ENCODE measurements around the gene C21orf91. TPM values are rescaled to one million over a fixed set of nuclear protein-coding genes. Genes with fewer than 3 reads are reported as not detected.

Gene C21orf91
- total and polyA plus RNA-seq, 2 experiments from 2014 or later = 10.9 to 20.0 TPM

DNA sequence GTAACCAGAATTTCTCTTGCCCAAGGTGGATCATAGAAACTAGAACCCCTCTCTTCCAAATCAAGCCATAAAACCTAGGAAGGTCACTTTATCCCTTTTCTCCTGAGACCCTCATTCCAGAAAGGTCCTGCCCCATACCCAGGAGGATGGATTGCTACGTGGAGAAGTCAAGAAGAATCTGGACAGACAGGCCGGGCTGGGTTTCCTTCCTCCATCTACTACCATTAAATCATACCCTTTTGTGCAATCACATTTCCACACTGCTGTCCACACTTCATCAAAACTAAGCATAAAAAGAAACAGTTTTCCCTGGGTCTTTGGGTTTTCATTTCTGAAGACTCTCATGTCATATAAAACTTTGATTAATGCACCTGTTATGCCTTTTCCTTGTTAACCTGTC lies 65.4 kb downstream of the C21orf91 start:
- Mint-ChIP-seq H3K9me3 (peaks cover 31% of the 10 kb centered on the region), H3K4me1 (no peaks in the 10 kb centered on the region), H3K27ac (no peak overlapping the region), H3K4me3 (no peak overlapping the region), H3K27me3 (ENCODE audit: insufficient read depth, low read depth, poor library complexity) (no peaks in the 10 kb centered on the region), H3K36me3 (ENCODE audit: low read depth) (peaks cover 9% of the 10 kb centered on the region; the same call in 2 of the 3 replicates)
- DNase-seq (ENCODE audit: low spot score) = no peak
- no peak overlapping the region for H3K4me3 ChIP-seq
- no peak overlapping the region for H2AFZ ChIP-seq
- no peaks in the 10 kb centered on the region for H3K36me3 ChIP-seq (ENCODE audit: insufficient read depth)
- no peaks in the 10 kb centered on the region for H3F3A ChIP-seq (replicated peaks; ENCODE audit: low read depth)
- H3K9me2 ChIP-seq (ENCODE audit: insufficient read depth) = peaks cover 8% of the 10 kb centered on the region
- ATAC-seq = no peak
- TF ChIP-seq POLR2AphosphoS5 (IDR thresholded peaks at IDR 0.05; ENCODE audit: low read depth) (no peak), CREB1 (CRISPR knock-in tag; IDR thresholded peaks at IDR 0.05; ENCODE audit: low read depth) (no peak), JUNB (IDR thresholded peaks at IDR 0.05; ENCODE audit: unreplicated experiment) (no peak), REST (IDR thresholded peaks at IDR 0.05; ENCODE audit: unreplicated experiment) (no peak), STAT1 (IDR thresholded peaks at IDR 0.05; ENCODE audit: unreplicated experiment) (no peak), ETS1 (IDR thresholded peaks at IDR 0.05) (no peak), EZH2phosphoT487 (IDR thresholded peaks at IDR 0.05; ENCODE audit: unreplicated experiment) (no peak), EZH2 (IDR thresholded peaks at IDR 0.05; ENCODE audit: low read depth, unreplicated experiment) (no peak), ZNF462 (CRISPR knock-in tag; IDR thresholded peaks at IDR 0.05) (no peak), NANOG (IDR thresholded peaks at IDR 0.05; ENCODE audit: borderline replicate concordance) (no peak), CTCF (conservative IDR thresholded peaks at IDR 0.05; ENCODE audit: low read depth in 2 of 2) (no peak), ZNF331 (CRISPR knock-in tag; IDR thresholded peaks at IDR 0.05; ENCODE audit: low read depth) (no peak), ZNF114 (CRISPR knock-in tag; IDR thresholded peaks at IDR 0.05) (no peak)
- H3K27ac ChIP-seq (ENCODE audit: low read depth) = no peak overlapping the region
- H4K20me1 ChIP-seq (replicated peaks; ENCODE audit: insufficient read depth) = no peaks in the 10 kb centered on the region
- no peaks in the 10 kb centered on the region for H3K79me2 ChIP-seq (replicated peaks; ENCODE audit: insufficient read depth)
- H3K4me2 ChIP-seq = no peak overlapping the region
- no peaks in the 10 kb centered on the region for H3K4me1 ChIP-seq (ENCODE audit: insufficient read depth)
- no peaks in the 10 kb centered on the region for H3K27me3 ChIP-seq (ENCODE audit: insufficient read depth)

Measured in GM23338 (cell line).